GM19397 (cell line): Measurements from ENCODE around the gene EGLN1.
"Not testable (repeated sequence)": the region's sequence is repeated elsewhere in the genome, so short reads cannot be mapped to it uniquely, and the experiment has no call there.

Source experiments
- ATAC-seq: cut with Tn5 transposase; IDR thresholded peaks from one replicate; pipeline ENCODE4 v1.9.1; 2021; ENCODE audit warnings: mild to moderate bottlenecking, moderate library complexity; ENCODE audit not compliant: unreplicated experiment

EGLN1 gene

GRCh38 chr1:231421971-231422797 is at the start of gene EGLN1:
EGLN1 (minus strand) TSS chr1:231422287; CDS start chr1:231421888, 399 bp downstream.
- peak; percentile 85 for ATAC-seq

GRCh38 chr1:231471500-231471899 is 49.4 kb upstream of the EGLN1 start:
- ATAC-seq = not testable (repeated sequence)

GRCh38 chr1:231471027-231471426 is 48.9 kb upstream of the EGLN1 start:
- ATAC-seq = not testable (repeated sequence)

DNA sequence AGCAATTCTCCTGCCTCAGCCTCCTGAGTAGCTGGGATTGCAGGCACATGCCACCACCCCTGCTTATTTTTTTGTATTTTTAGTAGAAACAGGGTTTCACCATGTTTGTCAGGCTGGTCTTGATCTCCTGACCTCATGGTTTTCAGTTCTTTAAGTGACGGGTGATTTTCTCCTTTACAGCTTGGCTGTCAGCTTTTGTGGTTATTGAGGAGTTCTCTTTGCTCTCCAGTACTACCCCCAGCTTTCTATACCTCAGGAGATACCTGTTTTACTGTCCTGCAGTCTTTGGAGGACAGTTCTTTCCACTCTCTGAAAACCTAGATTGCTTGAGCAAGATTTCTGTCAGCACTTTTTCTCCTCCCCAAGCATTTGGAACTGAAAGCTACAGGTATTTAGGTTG is 45.9 kb upstream of the EGLN1 start:
- ATAC-seq = no peak

GRCh38 chr1:231465051-231465450 is 43.0 kb upstream of the EGLN1 start:
- no peak for ATAC-seq

GRCh38 chr1:231463541-231463940 is 41.5 kb upstream of the EGLN1 start:
- ATAC-seq = no peak

DNA sequence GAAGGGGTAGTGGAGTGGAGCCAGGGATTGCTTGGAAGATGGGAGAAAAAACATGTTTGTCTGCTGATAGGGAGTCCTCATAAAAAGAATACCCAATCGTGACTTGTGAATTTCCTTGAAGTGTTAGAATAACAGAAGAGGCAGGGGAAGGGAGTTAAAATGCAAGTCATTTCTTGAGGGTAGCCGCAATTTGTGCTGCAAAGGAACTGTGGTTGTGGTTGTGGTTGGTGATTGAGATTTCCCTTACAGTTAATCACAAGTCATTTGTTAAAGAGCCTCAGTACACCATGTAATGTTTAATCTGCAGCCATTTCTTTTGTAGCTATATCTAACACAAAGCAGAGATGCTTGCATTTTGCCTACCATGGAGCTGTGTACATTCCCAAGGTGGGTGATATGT is 38.5 kb upstream of the EGLN1 start:
- ATAC-seq = peak; percentile 89

GRCh38 chr1:231459438-231459837 is 37.4 kb upstream of the EGLN1 start:
- ATAC-seq = not testable (repeated sequence)

DNA sequence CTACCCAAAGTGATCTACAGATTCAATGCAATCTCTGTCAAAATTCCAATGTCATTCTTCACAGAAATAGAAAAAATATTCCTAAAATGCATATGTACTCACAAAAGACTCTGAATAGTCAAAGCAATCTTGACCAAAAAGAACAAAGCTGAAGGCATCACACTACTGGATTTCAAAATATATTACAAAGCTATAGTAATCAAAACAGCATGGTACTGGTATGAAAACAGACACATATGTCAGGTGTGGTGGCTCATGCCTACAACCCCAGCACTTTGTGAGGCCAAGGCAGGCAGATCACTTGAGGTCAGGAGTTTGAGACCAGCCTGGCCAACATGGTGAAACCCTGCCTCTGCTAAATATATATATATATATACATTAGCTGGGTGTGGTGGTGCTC is 35.9 kb upstream of the EGLN1 start:
- ATAC-seq = not testable (repeated sequence)

GRCh38 chr1:231454133-231454532 is 32.0 kb upstream of the EGLN1 start:
- not testable (repeated sequence) for ATAC-seq

DNA sequence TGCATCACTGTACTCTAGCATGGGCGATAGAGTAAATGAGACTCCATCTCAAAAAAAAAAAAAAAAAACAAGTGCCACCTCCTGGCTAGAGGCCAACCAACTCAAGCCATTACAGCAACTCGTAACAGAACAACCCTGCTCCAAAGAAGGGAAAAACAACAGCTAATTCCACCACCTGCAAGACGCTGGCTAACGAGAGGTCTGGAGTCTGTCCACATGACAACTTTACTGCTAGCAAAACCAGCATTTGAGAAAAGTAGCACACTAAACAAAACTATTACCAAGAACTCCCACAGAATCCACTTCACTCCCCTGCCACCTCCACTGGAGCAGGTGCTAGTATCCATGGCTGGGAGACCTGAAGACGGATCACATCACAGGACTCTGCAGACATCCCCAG is 24.1 kb upstream of the EGLN1 start:
- ATAC-seq = no peak

GRCh38 chr1:231444059-231444458 is 22.0 kb upstream of the EGLN1 start:
- no peak for ATAC-seq

DNA sequence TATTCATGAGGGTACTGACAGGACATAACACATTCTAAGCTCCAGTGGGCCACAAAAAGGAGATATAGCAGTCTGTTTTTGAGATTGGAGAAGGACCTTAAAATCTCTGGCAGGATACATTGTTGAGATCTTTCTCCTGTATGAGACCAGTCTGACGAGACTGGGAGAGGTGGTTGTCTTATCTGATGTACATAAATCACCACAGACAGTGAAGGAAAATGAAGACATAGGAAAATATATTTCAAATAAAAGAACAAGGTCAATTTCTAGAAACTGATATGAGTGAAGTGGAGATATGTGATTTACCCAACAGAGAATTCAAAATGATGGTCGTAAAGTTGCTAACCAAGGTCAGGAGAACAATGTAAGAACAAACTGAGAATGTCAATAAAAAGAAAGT is 21.3 kb upstream of the EGLN1 start:
- ATAC-seq = no peak

DNA sequence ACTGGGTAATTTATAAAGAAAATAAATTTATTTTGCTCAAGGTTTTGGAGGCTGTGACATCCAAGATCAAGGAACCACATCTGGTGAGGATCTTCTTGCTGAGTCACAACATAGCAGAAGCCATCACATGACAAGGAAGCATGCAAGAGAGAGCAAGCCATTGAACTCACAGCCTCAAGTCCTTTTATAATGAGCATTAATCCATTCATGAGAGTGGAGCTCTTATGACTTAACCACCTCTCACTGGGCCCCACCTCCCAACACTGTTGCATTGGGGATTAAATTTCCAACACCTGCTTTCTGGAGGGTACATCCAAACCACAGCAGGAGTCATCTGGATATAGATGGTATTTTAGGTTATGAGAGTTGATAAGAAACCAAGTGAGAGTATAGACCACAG is 20.6 kb upstream of the EGLN1 start:
- ATAC-seq = no peak

DNA sequence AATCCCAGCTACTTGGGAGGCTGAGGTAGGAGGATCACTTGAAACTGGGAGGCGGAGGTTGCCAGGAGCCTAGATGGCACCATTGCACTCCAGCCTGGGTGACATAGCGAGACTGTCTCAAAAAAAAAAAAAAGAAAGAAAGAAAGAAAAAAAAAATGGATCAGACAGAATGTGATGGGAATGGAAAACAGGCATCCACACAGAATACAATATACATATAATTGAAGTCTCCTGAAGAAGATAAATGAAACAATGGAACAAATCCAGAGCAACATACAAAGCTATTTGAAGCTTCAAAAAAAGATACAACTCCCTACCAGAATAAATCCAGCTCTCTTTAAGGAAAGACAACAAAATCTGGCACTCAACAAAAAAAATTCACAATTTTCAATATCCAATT is 10.9 kb upstream of the EGLN1 start:
- no peak for ATAC-seq

DNA sequence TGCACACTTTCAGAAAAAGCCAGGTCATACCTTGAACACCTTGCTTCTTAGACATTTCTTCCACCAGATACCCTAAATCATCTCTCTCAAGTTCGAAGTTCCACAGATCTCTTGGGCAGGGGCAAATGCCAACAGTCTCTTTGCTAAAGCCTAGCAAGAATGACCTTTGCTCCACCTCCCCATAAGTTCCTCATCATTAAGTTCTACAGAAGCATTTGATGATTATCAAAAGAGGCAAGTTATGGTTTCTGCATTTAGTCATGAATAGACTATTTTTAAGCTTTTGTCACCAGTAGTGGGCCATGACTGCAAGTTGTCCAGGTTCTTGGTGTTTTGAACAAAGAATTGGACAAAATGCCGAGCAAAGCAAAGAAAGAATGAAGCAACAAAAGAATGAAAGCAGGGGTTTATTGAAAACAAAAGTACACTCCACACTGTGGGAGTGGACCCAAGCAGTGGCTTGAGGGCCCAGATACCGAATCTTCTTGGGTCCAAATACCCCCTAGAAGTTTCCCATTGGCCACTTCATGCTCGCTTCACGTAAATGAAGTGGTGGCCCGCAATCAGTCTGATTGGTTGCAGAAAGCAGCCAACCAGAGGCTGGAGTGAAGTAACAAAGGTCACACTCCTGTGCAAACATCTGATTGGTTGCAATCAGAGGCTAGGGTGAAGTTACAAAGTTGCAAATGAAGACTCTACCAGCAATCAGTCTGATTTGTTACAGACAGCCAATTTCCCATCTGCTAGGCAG is 9.8 kb upstream of the EGLN1 start:
- no peak for ATAC-seq

GRCh38 chr1:231430678-231431352 is 8.7 kb upstream of the EGLN1 start:
- not testable (repeated sequence) for ATAC-seq

DNA sequence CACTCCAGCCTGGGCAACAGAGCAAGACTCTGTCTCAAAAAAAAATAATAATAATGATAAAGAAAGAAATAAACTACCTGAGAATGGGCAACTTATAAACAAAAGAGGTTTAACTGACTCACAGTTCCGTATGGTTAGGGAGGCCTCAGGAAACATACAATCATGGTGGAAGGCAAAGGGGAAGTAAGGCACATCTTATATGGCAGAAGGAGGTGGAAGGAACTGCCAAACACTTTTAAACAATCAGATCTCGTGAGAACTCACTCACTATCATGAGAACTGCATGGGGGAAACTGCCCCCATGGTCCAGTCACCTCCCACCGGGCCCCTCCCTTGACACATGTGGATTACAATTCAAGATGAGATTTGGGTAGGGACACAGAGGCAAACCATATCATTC is 6.3 kb upstream of the EGLN1 start:
- ATAC-seq = no peak

- ATAC-seq = no peak
Measured at GRCh38 chr1:231424950-231425805, 3.1 kb upstream of the EGLN1 start.

GRCh38 chr1:231423648-231424047 is 1.6 kb upstream of the EGLN1 start:
- no peak for ATAC-seq
